ENCODE results near the gene AICDA.

AICDA gene

DNA sequence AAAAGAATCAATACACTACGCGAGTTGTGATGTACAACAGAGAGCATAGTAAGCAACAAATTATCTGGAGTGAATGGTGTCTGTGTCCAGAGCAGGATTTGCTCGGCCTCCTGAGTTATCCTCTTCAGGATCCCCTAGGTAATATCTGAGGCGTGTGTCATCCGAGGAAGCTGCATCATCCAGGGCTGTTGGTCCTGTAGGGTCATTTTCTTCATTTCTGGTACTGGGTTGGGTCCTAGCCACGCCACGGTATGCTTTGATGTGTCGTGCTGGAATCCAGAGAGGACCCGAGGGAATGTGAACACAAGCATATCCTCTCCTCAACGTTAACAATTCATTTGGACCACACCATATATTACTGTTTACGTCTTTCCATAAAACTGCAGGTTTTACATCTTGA, 53.0 kb downstream of the AICDA start:
- H3K9me2 ChIP-seq (replicated peaks; ENCODE audit: low read depth, low read length) = no peaks in the 10 kb centered on the region
- H3K4me3 ChIP-seq (ENCODE audit: low read length, poor library complexity, severe bottlenecking) = no peak overlapping the region
- H2AFZ ChIP-seq (ENCODE audit: low read length) = no peak overlapping the region
- no peaks in the 10 kb centered on the region for H3K79me2 ChIP-seq (ENCODE audit: insufficient read depth, low read length)
- no peak overlapping the region for H3K4me2 ChIP-seq (ENCODE audit: low read depth, low read length, poor library complexity, severe bottlenecking)
- H3F3A ChIP-seq (ENCODE audit: low read depth) = no peaks in the 10 kb centered on the region
- no peaks in the 10 kb centered on the region for H4K20me1 ChIP-seq (ENCODE audit: insufficient read depth, low read length, poor library complexity, severe bottlenecking)
- H3K4me1 ChIP-seq (ENCODE audit: insufficient read depth, low read length, poor library complexity, severe bottlenecking) = no peaks in the 10 kb centered on the region
- no peaks in the 10 kb centered on the region for H3K27me3 ChIP-seq (ENCODE audit: insufficient read depth, low read length, poor library complexity, severe bottlenecking)
- H3K36me3 ChIP-seq (ENCODE audit: insufficient read depth, low read length) = no peaks in the 10 kb centered on the region
- H3K9ac ChIP-seq (ENCODE audit: low read depth, low read length, poor library complexity, severe bottlenecking) = no peak overlapping the region
- no peaks in the 10 kb centered on the region for H3K9me3 ChIP-seq (ENCODE audit: insufficient read depth, low read depth, low read length)
- no peak for TF ChIP-seq EZH2phosphoT487 (IDR thresholded peaks at IDR 0.05; ENCODE audit: borderline replicate concordance)
- TF ChIP-seq, protein P1, sequence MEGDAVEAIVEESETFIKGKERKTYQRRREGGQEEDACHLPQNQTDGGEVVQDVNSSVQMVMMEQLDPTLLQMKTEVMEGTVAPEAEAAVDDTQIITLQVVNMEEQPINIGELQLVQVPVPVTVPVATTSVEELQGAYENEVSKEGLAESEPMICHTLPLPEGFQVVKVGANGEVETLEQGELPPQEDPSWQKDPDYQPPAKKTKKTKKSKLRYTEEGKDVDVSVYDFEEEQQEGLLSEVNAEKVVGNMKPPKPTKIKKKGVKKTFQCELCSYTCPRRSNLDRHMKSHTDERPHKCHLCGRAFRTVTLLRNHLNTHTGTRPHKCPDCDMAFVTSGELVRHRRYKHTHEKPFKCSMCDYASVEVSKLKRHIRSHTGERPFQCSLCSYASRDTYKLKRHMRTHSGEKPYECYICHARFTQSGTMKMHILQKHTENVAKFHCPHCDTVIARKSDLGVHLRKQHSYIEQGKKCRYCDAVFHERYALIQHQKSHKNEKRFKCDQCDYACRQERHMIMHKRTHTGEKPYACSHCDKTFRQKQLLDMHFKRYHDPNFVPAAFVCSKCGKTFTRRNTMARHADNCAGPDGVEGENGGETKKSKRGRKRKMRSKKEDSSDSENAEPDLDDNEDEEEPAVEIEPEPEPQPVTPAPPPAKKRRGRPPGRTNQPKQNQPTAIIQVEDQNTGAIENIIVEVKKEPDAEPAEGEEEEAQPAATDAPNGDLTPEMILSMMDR (conservative IDR thresholded peaks at IDR 0.05; ENCODE audit: low read length) = no peak

- Histone ChIP-seq H3K9me2 (replicated peaks; ENCODE audit: low read depth, low read length) (no peaks in the 10 kb centered on the region), H3K4me1 (ENCODE audit: insufficient read depth, low read length, poor library complexity, severe bottlenecking) (no peaks in the 10 kb centered on the region), H2AFZ (ENCODE audit: low read length) (no peak overlapping the region), H3F3A (ENCODE audit: low read depth) (no peaks in the 10 kb centered on the region), H3K4me2 (ENCODE audit: low read depth, low read length, poor library complexity, severe bottlenecking) (no peak overlapping the region), H3K79me2 (ENCODE audit: insufficient read depth, low read length) (no peaks in the 10 kb centered on the region), H4K20me1 (ENCODE audit: insufficient read depth, low read length, poor library complexity, severe bottlenecking) (no peaks in the 10 kb centered on the region), H3K4me3 (ENCODE audit: low read length, poor library complexity, severe bottlenecking) (no peak overlapping the region), H3K9me3 (ENCODE audit: insufficient read depth, low read depth, low read length) (no peaks in the 10 kb centered on the region), H3K36me3 (ENCODE audit: insufficient read depth, low read length) (no peaks in the 10 kb centered on the region), H3K27me3 (ENCODE audit: insufficient read depth, low read length, poor library complexity, severe bottlenecking) (no peaks in the 10 kb centered on the region), H3K9ac (ENCODE audit: low read depth, low read length, poor library complexity, severe bottlenecking) (no peak overlapping the region)
- TF ChIP-seq, protein P1 (conservative IDR thresholded peaks at IDR 0.05; ENCODE audit: low read length) = no peak
- no peak for TF ChIP-seq EZH2phosphoT487 (IDR thresholded peaks at IDR 0.05; ENCODE audit: borderline replicate concordance)
Observed at GRCh38 chr12:8556531-8557097, 56.0 kb downstream of the AICDA start.

- H4K20me1 ChIP-seq (ENCODE audit: insufficient read depth, low read length, poor library complexity, severe bottlenecking) = no peaks in the 10 kb centered on the region
- H3K4me3 ChIP-seq (ENCODE audit: low read length, poor library complexity, severe bottlenecking) = no peak overlapping the region
- no peak overlapping the region for H3K4me2 ChIP-seq (ENCODE audit: low read depth, low read length, poor library complexity, severe bottlenecking)
- no peaks in the 10 kb centered on the region for H3F3A ChIP-seq (ENCODE audit: low read depth)
- no peaks in the 10 kb centered on the region for H3K36me3 ChIP-seq (ENCODE audit: insufficient read depth, low read length)
- no peaks in the 10 kb centered on the region for H3K9me2 ChIP-seq (replicated peaks; ENCODE audit: low read depth, low read length)
- no peak overlapping the region for H3K9ac ChIP-seq (ENCODE audit: low read depth, low read length, poor library complexity, severe bottlenecking)
- H3K27me3 ChIP-seq (ENCODE audit: insufficient read depth, low read length, poor library complexity, severe bottlenecking) = no peaks in the 10 kb centered on the region
- no peak overlapping the region for H2AFZ ChIP-seq (ENCODE audit: low read length)
- H3K9me3 ChIP-seq (ENCODE audit: insufficient read depth, low read depth, low read length) = no peaks in the 10 kb centered on the region
- H3K79me2 ChIP-seq (ENCODE audit: insufficient read depth, low read length) = no peaks in the 10 kb centered on the region
- no peaks in the 10 kb centered on the region for H3K4me1 ChIP-seq (ENCODE audit: insufficient read depth, low read length, poor library complexity, severe bottlenecking)
- TF ChIP-seq, protein P1 (conservative IDR thresholded peaks at IDR 0.05; ENCODE audit: low read length) = no peak
- no peak for TF ChIP-seq EZH2phosphoT487 (IDR thresholded peaks at IDR 0.05; ENCODE audit: borderline replicate concordance)
Observed at GRCh38 chr12:8554451-8555195, 58.0 kb downstream of the AICDA start.
